Measurements from ENCODE around the gene LIF. TPM values are rescaled to one million over a fixed set of nuclear protein-coding genes. Genes with fewer than 3 reads are reported as not detected.

Gene LIF
- total RNA-seq, 2 experiments from 2014 or later: 160 to 161 TPM

- Mint-ChIP-seq H3K27ac (peak overlapping the region; percentile 76), H3K36me3 (ENCODE audit: low read depth) (no peaks in the 10 kb centered on the region), H3K9me3 (no peaks in the 10 kb centered on the region), H3K4me3 (peak overlapping the region; percentile 76), H3K27me3 (no peaks in the 10 kb centered on the region), H3K4me1 (ENCODE audit: low read depth) (peaks cover 25% of the 10 kb centered on the region)
- ATAC-seq (no peak), DNase-seq (no peak)
- ChIA-PET CTCF (interaction anchor here (1.1 to 19.3 kb wide), 11 partner anchors 8 to 452 kb away, joined by 3 to 472 read pairs (median 31); partner anchors contain the start of genes ASCC2, CCDC157, RNF215 and SEC14L2), POLR2A (interaction anchor here (0.7 to 3.8 kb wide), 12 partner anchors 8 to 96 kb away, joined by 3 to 22 read pairs (median 4); partner anchors contain the start of genes RNF215 and TBC1D10A)
- no peak for TF ChIP-seq CTCF (IDR thresholded peaks at IDR 0.05)
- intact Hi-C loops (cut with micrococcal nuclease): no loop called here
Observed at GRCh38 chr22:30290342-30291057, 43.9 kb upstream of the LIF start.

GRCh38 chr22:30289980-30290313 lies 43.4 kb upstream of the LIF start:
- peak overlapping the region; percentile 76 for H3K27ac Mint-ChIP-seq
- H3K4me1 Mint-ChIP-seq (ENCODE audit: low read depth): peaks cover 22% of the 10 kb centered on the region
- ChIA-PET CTCF (interaction anchor here (1.2 to 19.3 kb wide), 12 partner anchors 8 to 452 kb away, joined by 3 to 472 read pairs (median 34); partner anchors contain the start of genes ASCC2, CCDC157, RNF215 and SEC14L2), POLR2A (interaction anchor here (0.7 to 3.8 kb wide), 13 partner anchors 9 to 104 kb away, joined by 3 to 22 read pairs (median 4); partner anchors contain the start of genes RNF215 and TBC1D10A)
- ATAC-seq (peak; percentile 38), DNase-seq (no peak)
- no peaks in the 10 kb centered on the region for H3K27me3 Mint-ChIP-seq
- H3K4me3 Mint-ChIP-seq: peak overlapping the region; percentile 76
- no peaks in the 10 kb centered on the region for H3K9me3 Mint-ChIP-seq
- intact Hi-C loops (cut with micrococcal nuclease): loop anchor here (2.0 to 10.0 kb wide), 2 partner anchors 99 to 185 kb away; no protein-coding TSS in a partner anchor
- no peaks in the 10 kb centered on the region for H3K36me3 Mint-ChIP-seq (ENCODE audit: low read depth)
- TF ChIP-seq CTCF (IDR thresholded peaks at IDR 0.05): no peak

DNA sequence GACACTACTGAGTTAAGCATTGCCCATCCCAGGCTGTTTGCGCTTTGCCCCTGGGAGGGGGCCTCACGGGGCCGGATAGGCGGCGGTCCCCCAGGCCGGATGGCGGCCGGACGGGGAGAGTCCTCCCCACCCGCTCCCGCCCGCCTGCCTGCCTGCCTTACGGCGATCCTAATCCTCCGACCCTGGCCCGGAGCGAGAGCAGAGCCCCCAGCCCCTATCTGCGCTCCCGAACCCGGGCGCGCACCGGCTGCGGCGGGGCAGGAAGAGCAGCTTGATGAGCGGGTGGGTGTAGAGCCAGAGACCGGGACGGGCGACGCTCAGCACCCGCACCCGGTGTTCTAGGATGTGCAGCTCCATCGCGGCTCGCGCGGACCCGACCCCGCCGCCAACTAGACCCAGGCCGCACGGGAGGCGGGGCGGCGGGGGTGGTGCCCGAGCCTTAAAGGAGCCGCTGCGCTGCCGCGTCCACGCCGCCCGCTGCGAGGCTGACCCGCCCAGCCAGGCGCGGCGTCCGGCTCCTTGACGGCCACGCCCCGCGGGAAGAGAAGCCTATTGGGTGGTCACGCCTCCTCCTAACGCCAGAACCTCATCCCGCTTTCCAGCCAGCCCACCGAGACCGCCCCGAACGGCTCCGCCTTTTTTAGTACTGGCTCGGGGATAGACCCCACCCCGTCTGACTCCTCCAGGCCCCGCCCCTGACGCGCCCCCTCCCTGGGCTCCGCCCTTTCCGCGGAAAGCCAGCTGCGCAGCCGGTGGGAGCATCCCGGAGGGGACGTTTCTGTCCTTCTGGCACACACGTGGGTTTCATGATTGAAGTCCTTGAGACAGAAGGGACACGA lies 42.8 kb upstream of the LIF start, which contains the start of gene CASTOR1:
TSS of gene CASTOR1 (minus strand) at position 365 of the 839 bp plus-strand sequence. CDS start at position 357, 8 bp downstream.
- intact Hi-C loops (cut with micrococcal nuclease): loop anchor here (2.0 to 10.0 kb wide), 2 partner anchors 99 to 185 kb away; no protein-coding TSS in a partner anchor
- Mint-ChIP-seq H3K4me1 (ENCODE audit: low read depth) (peaks cover 22% of the 10 kb centered on the region), H3K4me3 (peak within 1 kb of the TSS; percentile 76), H3K27ac (peak within 1 kb of the TSS; percentile 76), H3K27me3 (no peaks in the 10 kb centered on the region), H3K9me3 (no peaks in the 10 kb centered on the region), H3K36me3 (ENCODE audit: low read depth) (no peaks in the 10 kb centered on the region)
- peak; percentile 90 for DNase-seq
- CTCF ChIA-PET: interaction anchor here (0.7 to 19.3 kb wide), 27 partner anchors 9 to 451 kb away, joined by 3 to 472 read pairs (median 17); partner anchors contain the start of genes ASCC2, CCDC157, LIF and MTFP1
- POLR2A ChIA-PET: interaction anchor here (0.6 to 3.8 kb wide), 27 partner anchors 8 to 796 kb away, joined by 3 to 22 read pairs (median 4); partner anchors contain the start of genes MTFP1, RNF215, SEC14L2 and TBC1D10A
- ATAC-seq: peak; percentile 86
- no peak for TF ChIP-seq CTCF (IDR thresholded peaks at IDR 0.05)

DNA sequence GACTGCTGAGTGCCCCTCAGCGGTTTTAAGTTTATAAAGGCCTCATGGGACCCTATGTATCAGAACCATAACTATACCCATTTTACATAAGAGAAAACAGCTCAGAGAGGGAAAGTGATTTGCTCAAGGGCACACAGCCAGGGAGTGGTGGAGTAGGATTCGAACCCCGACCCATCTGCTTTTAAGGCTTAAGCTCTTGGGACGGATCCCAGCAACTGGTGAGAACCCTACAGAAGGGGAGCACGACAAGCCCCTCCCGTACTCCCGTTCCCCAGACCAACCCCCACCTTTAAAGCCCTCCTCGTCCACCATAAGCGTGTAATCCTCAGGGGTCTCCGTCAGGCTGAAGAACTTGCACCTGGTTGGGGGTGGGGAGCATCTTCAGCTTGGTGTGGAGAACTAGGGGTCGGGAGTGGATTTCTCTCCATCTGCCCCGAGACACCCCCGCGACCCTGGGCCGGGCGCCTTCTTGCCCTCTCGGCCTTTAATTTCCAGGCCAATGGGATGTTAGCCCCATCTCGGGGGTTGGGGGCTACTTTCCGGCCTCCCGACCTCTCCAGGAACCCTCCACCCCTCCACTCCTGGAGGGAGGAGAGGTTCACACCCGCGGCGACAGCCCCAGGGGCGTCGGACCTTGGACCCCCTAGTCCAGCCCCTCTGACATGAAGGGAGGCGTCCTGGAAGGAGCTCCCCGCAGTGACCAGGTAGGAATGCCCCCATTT lies 42.0 kb upstream of the LIF start:
- TF ChIP-seq CTCF (IDR thresholded peaks at IDR 0.05): no peak
- DNase-seq (no peak), ATAC-seq (no peak)
- intact Hi-C loops (cut with micrococcal nuclease): loop anchor here (2.0 to 10.0 kb wide), 2 partner anchors 100 to 184 kb away; no protein-coding TSS in a partner anchor
- Mint-ChIP-seq H3K27ac (no peak overlapping the region), H3K27me3 (no peaks in the 10 kb centered on the region), H3K36me3 (ENCODE audit: low read depth) (no peaks in the 10 kb centered on the region), H3K9me3 (no peaks in the 10 kb centered on the region), H3K4me3 (peak overlapping the region; percentile 76), H3K4me1 (ENCODE audit: low read depth) (peaks cover 22% of the 10 kb centered on the region)
- ChIA-PET CTCF (interaction anchor here (0.6 to 19.3 kb wide), 53 partner anchors 10 to 450 kb away, joined by 3 to 472 read pairs (median 7); partner anchors contain the start of genes ASCC2, CCDC157, LIF and MTFP1), POLR2A (interaction anchor here (0.6 to 3.8 kb wide), 33 partner anchors 9 to 797 kb away, joined by 3 to 19 read pairs (median 4); partner anchors contain the start of genes CCDC157, MTFP1, RNF215 and SEC14L2)
